H1 (cell line): Measurements from ENCODE around the gene CAMK2G. TPM values are rescaled to one million over a fixed set of nuclear protein-coding genes. Genes with fewer than 3 reads are reported as not detected.

Source experiments
- CTCF ChIA-PET: fragments of 300-600 bp; sonication (Branson Sonifier 250); formaldehyde crosslinking; loops from one replicate; lab custom pipeline; 2021; ENCODE audit not compliant: partially characterized antibody; lab: Charles Lee
- POLR2A ChIA-PET: fragments of 300-600 bp; sonication (Branson Sonifier 250); formaldehyde crosslinking; loops from one replicate; lab custom pipeline; 2021; ENCODE audit warnings: inconsistent platforms; ENCODE audit not compliant: partially characterized antibody; lab: Charles Lee
- DNase-seq, 2 experiments: peaks; one replicate each; pipeline versions ENCODE4 v3.0.0 to v3.0.0-alpha.2; 2010 to 2022; ENCODE audit warnings: low spot score in 2 of 2, low read depth in 1 of 2, mixed read lengths in 1 of 2
- FAIRE-seq: peaks from 2 replicates; lab custom pipeline; 2011; peaks lifted over from hg19 to GRCh38; lab: Jason Lieb, UNC
- H2AFZ ChIP-seq: 2 replicates; pipeline ENCODE4 v1.8.1; 2012; ENCODE audit warnings: low read length, inconsistent platforms
- H2AK5ac ChIP-seq: 2 replicates; pipeline ENCODE4 v1.6.1; 2013; ENCODE audit warnings: low read depth, low read length
- H2BK120ac ChIP-seq: replicated peaks from 2 replicates; pipeline ENCODE3; 2013; ENCODE audit warnings: low read depth, low read length, inconsistent platforms
- H2BK12ac ChIP-seq: 2 replicates; pipeline ENCODE4 v1.6.1; 2013; ENCODE audit warnings: low read depth, low read length
- H2BK15ac ChIP-seq: 2 replicates; pipeline ENCODE4 v1.6.1; 2013; ENCODE audit warnings: low read length
- H2BK20ac ChIP-seq: 2 replicates; pipeline ENCODE4 v1.6.1; 2013; ENCODE audit warnings: low read length
- H2BK5ac ChIP-seq: 2 replicates; pipeline ENCODE4 v1.6.1; 2013; ENCODE audit warnings: low read depth, low read length
- H3K14ac ChIP-seq: 2 replicates; pipeline ENCODE4 v1.6.1; 2013; ENCODE audit warnings: inconsistent platforms; ENCODE audit not compliant: insufficient read length
- H3K18ac ChIP-seq: 2 replicates; pipeline ENCODE4 v1.6.1; 2013; ENCODE audit warnings: low read length; ENCODE audit errors: extremely low read depth
- H3K23ac ChIP-seq: 2 replicates; pipeline ENCODE4 v1.6.1; 2013; ENCODE audit warnings: inconsistent platforms; ENCODE audit not compliant: insufficient read length
- H3K23me2 ChIP-seq: 2 replicates; pipeline ENCODE4 v1.6.1; 2013; ENCODE audit warnings: low read depth, low read length
- H3K27ac ChIP-seq: 2 replicates; pipeline ENCODE4 v1.6.1; 2011; ENCODE audit warnings: low read depth, low read length, inconsistent platforms
- H3K27me3 ChIP-seq, 4 experiments: replicated peaks in 1 of 4; 1 replicate in 1 of 4; 2 replicates in 3 of 4; pipeline versions ENCODE4 v1.6.1 to v1.8.1; 2011 to 2013; ENCODE audit warnings: low read length in 3 of 4, mild to moderate bottlenecking in 3 of 4, inconsistent platforms in 2 of 4, mixed read lengths in 2 of 4, moderate library complexity in 1 of 4; ENCODE audit not compliant: control insufficient read depth in 3 of 4, insufficient read depth in 3 of 4; ENCODE audit errors: extremely low read depth in 1 of 4
- H3K36me3 ChIP-seq, 4 experiments: 2 replicates each; pipeline versions ENCODE4 v1.6.1 to v1.8.1; 2011 to 2013; ENCODE audit warnings: mild to moderate bottlenecking in 4 of 4, low read length in 3 of 4, moderate library complexity in 2 of 4, control low read depth in 1 of 4, inconsistent platforms in 1 of 4; ENCODE audit not compliant: insufficient read depth in 4 of 4, control insufficient read depth in 2 of 4
- H3K4ac ChIP-seq: replicated peaks from 2 replicates; pipeline ENCODE3; 2013; ENCODE audit warnings: low read length, low read depth, mixed read lengths, inconsistent platforms; ENCODE audit not compliant: insufficient read length
- H3K4me1 ChIP-seq, 4 experiments: replicated peaks in 1 of 4; 1 replicate in 1 of 4; 2 replicates in 3 of 4; pipeline versions ENCODE4 v1.6.1 to v1.8.1; 2011 to 2013; ENCODE audit warnings: low read length in 3 of 4, inconsistent platforms in 2 of 4, mixed read lengths in 1 of 4; ENCODE audit not compliant: insufficient read depth in 4 of 4, control insufficient read depth in 3 of 4
- H3K4me2 ChIP-seq, 2 experiments: 2 replicates each; pipeline versions ENCODE4 v1.6.1 to v1.8.1; 2011 to 2013; ENCODE audit warnings: low read depth in 2 of 2, low read length in 2 of 2, control low read depth in 1 of 2, inconsistent platforms in 1 of 2, mild to moderate bottlenecking in 1 of 2; ENCODE audit not compliant: insufficient read depth in 1 of 2
- H3K4me3 ChIP-seq, 4 experiments: fragments of 200-600, 300-600 bp in 1 of 4; sonication (generic), shearing (Covaris generic), sonication (Bioruptor Twin) in 1 of 4; 2 replicates each; pipeline versions ENCODE4 v1.5.1 to v1.8.1; 2011 to 2016; ENCODE audit warnings: low read length in 4 of 4, low read depth in 3 of 4, control low read depth in 2 of 4, inconsistent platforms in 2 of 4, mild to moderate bottlenecking in 2 of 4, mixed read lengths in 1 of 4, moderate library complexity in 1 of 4; ENCODE audit not compliant: insufficient read depth in 2 of 4; ENCODE audit errors: extremely low read depth in 1 of 4
- H3K56ac ChIP-seq: replicated peaks from 2 replicates; pipeline ENCODE3; 2013; ENCODE audit warnings: low read depth, mild to moderate bottlenecking, mixed read lengths, low read length, inconsistent platforms; ENCODE audit not compliant: insufficient read length
- H3K79me1 ChIP-seq: 2 replicates; pipeline ENCODE4 v1.6.1; 2013; ENCODE audit warnings: low read depth, low read length, control low read depth
- H3K79me2 ChIP-seq, 2 experiments: 2 replicates each; pipeline versions ENCODE4 v1.6.1 to v1.8.1; 2012 to 2013; ENCODE audit warnings: low read length in 2 of 2, mild to moderate bottlenecking in 2 of 2, inconsistent platforms in 1 of 2; ENCODE audit not compliant: insufficient read depth in 2 of 2, control insufficient read depth in 1 of 2
- H3K9ac ChIP-seq, 4 experiments: replicated peaks in 1 of 4; 1 replicate in 1 of 4; 2 replicates in 3 of 4; pipeline versions ENCODE4 v1.6.1 to v1.8.1; 2011 to 2013; ENCODE audit warnings: low read depth in 3 of 4, low read length in 3 of 4, control low read depth in 2 of 4, mild to moderate bottlenecking in 2 of 4, moderate library complexity in 2 of 4, inconsistent platforms in 1 of 4; ENCODE audit errors: extremely low read depth in 1 of 4
- H3K9me3 ChIP-seq, 2 experiments: 2 replicates each; pipeline versions ENCODE4 v1.6.1 to v1.8.1; 2012 to 2013; ENCODE audit warnings: mild to moderate bottlenecking in 2 of 2, moderate library complexity in 2 of 2, control low read depth in 1 of 2, inconsistent platforms in 1 of 2, low read depth in 1 of 2, low read length in 1 of 2, mixed read lengths in 1 of 2; ENCODE audit not compliant: insufficient read depth in 2 of 2
- H4K20me1 ChIP-seq, 2 experiments: replicated peaks in 1 of 2; 2 replicates each; pipeline versions ENCODE3 to v1.8.1; 2011 to 2013; ENCODE audit warnings: inconsistent platforms in 2 of 2, low read length in 2 of 2, mild to moderate bottlenecking in 1 of 2; ENCODE audit not compliant: insufficient read depth in 2 of 2, control insufficient read depth in 1 of 2
- H4K5ac ChIP-seq: 2 replicates; pipeline ENCODE4 v1.6.1; 2013; ENCODE audit warnings: low read length, low read depth, mixed read lengths, inconsistent platforms; ENCODE audit not compliant: insufficient read length
- H4K8ac ChIP-seq: 2 replicates; pipeline ENCODE4 v1.8.0; 2013; ENCODE audit warnings: mild to moderate bottlenecking, moderate library complexity, low read length, inconsistent platforms; ENCODE audit not compliant: insufficient read depth; ENCODE audit errors: extremely low read depth
- H4K91ac ChIP-seq: replicated peaks from 2 replicates; pipeline ENCODE3; 2013; ENCODE audit warnings: low read length, mixed read lengths, inconsistent platforms; ENCODE audit not compliant: insufficient read length
- CBX5 ChIP-seq: fragments of 300-800, 300-1000 bp; sonication (generic); IDR thresholded peaks from 2 replicates; pipeline ENCODE4 v1.7.1; 2016; ENCODE audit warnings: antibody characterized with exemption, low read length, low read depth
- HDAC2 ChIP-seq, 2 experiments: fragments of 300-600 bp in 1 of 2; sonication (generic) in 1 of 2; IDR thresholded peaks; 2 replicates each; pipeline ENCODE4 v1.6.1; 2011 to 2012; ENCODE audit warnings: low read depth in 2 of 2, low read length in 2 of 2, mild to moderate bottlenecking in 2 of 2, moderate library complexity in 2 of 2, borderline replicate concordance in 1 of 2, inconsistent platforms in 1 of 2
- JUND ChIP-seq: IDR thresholded peaks from 2 replicates; pipeline ENCODE4 v1.6.1; 2011; ENCODE audit warnings: mild to moderate bottlenecking, improper control_type of control experiment, low read length
- SAP30 ChIP-seq: fragments of 300-600 bp; sonication (generic); IDR thresholded peaks from 2 replicates; pipeline ENCODE4 v1.7.1; 2012; ENCODE audit warnings: low read length, moderate library complexity, mild to moderate bottlenecking, inconsistent platforms; ENCODE audit not compliant: insufficient read depth, insufficient replicate concordance
- SUZ12 ChIP-seq: fragments of 200-600 bp; sonication (generic); IDR thresholded peaks from 2 replicates; pipeline ENCODE4 v1.6.1; 2012; ENCODE audit warnings: mild to moderate bottlenecking, inconsistent platforms, low read length, moderate library complexity, mixed read lengths
- WGBS, 2 experiments: shearing (Covaris generic) in 1 of 2; methylation state at CpG; one replicate each; pipeline versions ENCODE4 v1.1.6 to v1.1.7; 2013 to 2015; ENCODE audit warnings: low lambda C conversion rate in 2 of 2, mixed read lengths in 2 of 2, inconsistent platforms in 1 of 2, low coverage in 1 of 2, missing lambda C conversion rate in 1 of 2; ENCODE audit not compliant: insufficient replicate concordance in 2 of 2, insufficient coverage in 1 of 2, insufficient read length in 1 of 2; ENCODE audit errors: extremely low coverage in 1 of 2, missing lambda C conversion rate in 1 of 2; 5-methylcytosine and 5-hydroxymethylcytosine counted together
- polyA plus RNA-seq, 7 experiments: library from polyadenylated mRNA; depleted of rRNA in 3 of 7; stranded (reverse) in 5 of 7; unstranded in 2 of 7; fragments of >200 nt in 5 of 7; fragments of 200-250 nt in 2 of 7; gene quantifications; 1 replicate in 5 of 7; 2 replicates in 1 of 7; 4 replicates in 1 of 7; pipeline versions ENCODE4 v1.2.1 to v1.2.3, GENCODE V29; 2011 to 2013; ENCODE audit warnings: missing spikeins in 2 of 7, mixed read lengths in 2 of 7
- total RNA-seq: library from RNA; stranded (reverse); fragmentation: NEBNext Ultra II Directional; extraction: Animal tissue kit (Norgen Biotek cat#: 25700); gene quantifications from 2 replicates; pipeline ENCODE4 v1.2.1, GENCODE V29; 2021
- TF ChIP-seq, protein P1 (sequence below): IDR thresholded peaks from 2 replicates; pipeline ENCODE4 v1.6.1; 2012; ENCODE audit warnings: inconsistent platforms

Gene CAMK2G
- total and polyA plus RNA-seq, 2 of the 8 experiments (the other 6 are each of a cell fraction or from before 2014, with no cell fraction given), result 28.9 to 31.7 TPM

DNA sequence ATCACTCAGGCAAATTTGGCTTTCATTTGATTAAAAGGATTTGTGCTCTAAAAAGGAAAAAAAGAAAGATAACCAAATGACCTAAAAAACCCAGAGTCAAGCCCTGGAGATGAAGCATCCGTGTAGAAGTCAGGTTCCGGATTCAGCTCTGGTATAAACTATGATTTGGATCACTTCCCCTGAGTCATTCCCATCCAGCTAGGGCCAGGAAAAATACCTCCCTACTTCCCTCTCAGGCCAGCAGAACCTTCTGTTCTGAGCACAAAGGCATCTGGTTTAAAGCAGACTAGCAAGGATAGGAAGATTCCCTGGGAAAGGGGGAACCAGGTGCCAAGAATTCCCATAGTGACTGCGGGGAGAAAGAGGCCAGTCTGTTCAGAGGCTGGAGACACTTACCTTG is 37.3 kb downstream of the CAMK2G start:
- no peaks in the 10 kb centered on the region for H3K79me2 ChIP-seq
- no peaks in the 10 kb centered on the region for H3K9me3 ChIP-seq
- H3K9ac ChIP-seq, result no peak overlapping the region
- H3K27me3 ChIP-seq, result no peaks in the 10 kb centered on the region
- H4K20me1 ChIP-seq, result peaks cover 0 to 6% of the 10 kb centered on the region in 2 experiments
- no peak overlapping the region for H3K4me3 ChIP-seq
- H3K18ac ChIP-seq, result no peak overlapping the region
- no peak overlapping the region for H3K23ac ChIP-seq
- no peak overlapping the region for H3K27ac ChIP-seq
- no peak overlapping the region for H3K56ac ChIP-seq
- TF ChIP-seq CBX5, result no peak
- TF ChIP-seq SAP30, result no peak
- no peak for TF ChIP-seq HDAC2 (IDR thresholded peaks at IDR 0.05; ENCODE audit: borderline replicate concordance in 1 of 2, low read depth in 2 of 2, low read length in 2 of 2)
- no peak for TF ChIP-seq SUZ12
- TF ChIP-seq JUND, result no peak
- TF ChIP-seq, protein P1, sequence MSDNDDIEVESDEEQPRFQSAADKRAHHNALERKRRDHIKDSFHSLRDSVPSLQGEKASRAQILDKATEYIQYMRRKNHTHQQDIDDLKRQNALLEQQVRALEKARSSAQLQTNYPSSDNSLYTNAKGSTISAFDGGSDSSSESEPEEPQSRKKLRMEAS, result no peak
- H2BK20ac ChIP-seq, result no peak overlapping the region
- H3K36me3 ChIP-seq, result peaks cover 8 to 27% (median 19%) of the 10 kb centered on the region in 4 experiments; a peak in 6 of 8 replicates
- H4K8ac ChIP-seq, result no peak overlapping the region
- H3K23me2 ChIP-seq, result no peaks in the 10 kb centered on the region
- DNase-seq (no peak), FAIRE-seq (no peak)
- no peak overlapping the region for H4K91ac ChIP-seq
- H3K4me1 ChIP-seq, result no peaks in the 10 kb centered on the region
- no peaks in the 10 kb centered on the region for H3K79me1 ChIP-seq
- no peak overlapping the region for H2BK15ac ChIP-seq
- H2AK5ac ChIP-seq, result no peak overlapping the region
- H3K4ac ChIP-seq, result no peak overlapping the region
- ChIA-PET POLR2A (interaction anchor here (1.2 to 1.4 kb wide), 3 partner anchors 10 to 34 kb away, joined by 3 to 4 read pairs (median 3); no protein-coding TSS in a partner anchor), CTCF (interaction anchor here (1.3 to 20.8 kb wide), 4 partner anchors 11 to 30 kb away, joined by 3 to 209 read pairs (median 73); no protein-coding TSS in a partner anchor)
- WGBS, 2 experiments, result 87% methylated on average over 3 of the region's 3 CpGs; no CpG with 5 or more reads in 1 of the 2 experiments
- H2BK120ac ChIP-seq, result no peak overlapping the region
- H2BK12ac ChIP-seq, result no peak overlapping the region
- no peak overlapping the region for H3K4me2 ChIP-seq
- no peak overlapping the region for H2BK5ac ChIP-seq
- H2AFZ ChIP-seq, result no peak overlapping the region
- no peak overlapping the region for H4K5ac ChIP-seq
- H3K14ac ChIP-seq, result no peak overlapping the region
